PC-3 (cell line): ENCODE measurements around the gene OR10C1. TPM values are rescaled to one million over a fixed set of nuclear protein-coding genes. Genes with fewer than 3 reads are reported as not detected.

Experiments used
- ATAC-seq: fragments of 200-7000 bp; cut with Tn5 transposase; 2 replicates; pipeline ENCODE4 v1.9.1; 2020; ENCODE audit warnings: mild to moderate bottlenecking, moderate library complexity
- BruUV-seq: library from RNA; stranded (reverse); fragments of 400-500 nt; replicated peaks from 2 replicates; lab custom pipeline; 2021; lab: Mats Ljungman, UMichigan
- CTCF ChIA-PET: fragments of 300-600 bp; sonication (Branson Sonifier 250); formaldehyde crosslinking; loops from one replicate; lab custom pipeline; 2022; ENCODE audit warnings: antibody characterized with exemption; lab: Charles Lee
- POLR2A ChIA-PET: fragments of 300-600 bp; sonication (Branson Sonifier 250); formaldehyde crosslinking; loops from one replicate; lab custom pipeline; 2022; ENCODE audit warnings: antibody characterized with exemption; ENCODE audit not compliant: unreplicated experiment; lab: Charles Lee
- DNase-seq: peaks from one replicate; pipeline ENCODE4 v3.0.0-alpha.2; 2015
- H2AFZ ChIP-seq: fragments of 300-600 bp; sonication (generic); 2 replicates; pipeline ENCODE4 v1.6.0; 2016; ENCODE audit warnings: antibody characterized with exemption, low read length
- H3F3A ChIP-seq: fragments of 300-600 bp; sonication (generic); one replicate; pipeline ENCODE4 v1.6.0; 2017; ENCODE audit warnings: antibody characterized with exemption, low read length, control low read depth, mild to moderate bottlenecking; ENCODE audit not compliant: unreplicated experiment
- H3K27ac ChIP-seq: fragments of 300-600 bp; sonication (generic); 2 replicates; pipeline ENCODE4 v1.5.1; 2016; ENCODE audit warnings: mild to moderate bottlenecking, low read length
- H3K27me3 ChIP-seq: fragments of 300-600 bp; sonication (generic); 2 replicates; pipeline ENCODE4 v1.6.1; 2016; ENCODE audit warnings: low read length, mixed read lengths
- H3K36me3 ChIP-seq: fragments of 300-600 bp; sonication (generic); 2 replicates; pipeline ENCODE4 v1.6.1; 2016; ENCODE audit warnings: low read depth, mixed run types, low read length, mixed read lengths
- H3K4me1 ChIP-seq: fragments of 300-600 bp; sonication (generic); 2 replicates; pipeline ENCODE4 v1.5.1; 2016; ENCODE audit warnings: low read length; ENCODE audit not compliant: insufficient read depth
- H3K4me2 ChIP-seq: fragments of 300-600 bp; sonication (generic); 2 replicates; pipeline ENCODE4 v1.6.0; 2016; ENCODE audit warnings: low read length
- H3K4me3 ChIP-seq: fragments of 300-600 bp; sonication (generic); 2 replicates; pipeline ENCODE4 v1.5.1; 2016; ENCODE audit warnings: mild to moderate bottlenecking, low read length, mixed read lengths
- H3K79me2 ChIP-seq: fragments of 300-600 bp; sonication (generic); 2 replicates; pipeline ENCODE4 v1.6.1; 2017; ENCODE audit warnings: low read length, mixed read lengths
- H3K9ac ChIP-seq: fragments of 300-600 bp; sonication (generic); 2 replicates; pipeline ENCODE4 v1.6.0; 2016; ENCODE audit warnings: mild to moderate bottlenecking, low read length
- H3K9me2 ChIP-seq: fragments of 300-600 bp; sonication (generic); replicated peaks from 2 replicates; pipeline ENCODE4 v1.6.1; 2016; ENCODE audit warnings: mixed run types, low read length, mixed read lengths
- H3K9me3 ChIP-seq: fragments of 300-600 bp; sonication (generic); 2 replicates; pipeline ENCODE4 v1.6.1; 2016; ENCODE audit warnings: low read length, mixed read lengths
- H4K20me1 ChIP-seq: fragments of 300-600 bp; sonication (generic); 2 replicates; pipeline ENCODE4 v1.6.1; 2016; ENCODE audit warnings: low read length, mixed read lengths
- CTCF ChIP-seq: fragments of 300-600 bp; sonication (generic); conservative IDR thresholded peaks from 2 replicates; pipeline ENCODE4 v1.5.1; 2017; ENCODE audit warnings: antibody characterized with exemption, low read depth, mild to moderate bottlenecking, low read length
- EZH2 ChIP-seq: fragments of 300-600 bp; sonication (generic); IDR thresholded peaks from one replicate; pipeline ENCODE4 v1.6.1; 2017; ENCODE audit warnings: antibody characterized with exemption, mild to moderate bottlenecking, low read length; ENCODE audit not compliant: unreplicated experiment
- EZH2phosphoT487 ChIP-seq: fragments of 300-600 bp; sonication (generic); IDR thresholded peaks from 2 replicates; pipeline ENCODE4 v1.6.1; 2018; ENCODE audit warnings: mild to moderate bottlenecking, antibody characterized with exemption, low read length, borderline replicate concordance
- intact Hi-C: fragments of 100-400 bp; cut with micrococcal nuclease; formaldehyde crosslinking; loops from 2 replicates; pipeline ENCODE4 v1.9.0; 2023
- total RNA-seq: library from RNA; depleted of rRNA; stranded (reverse); fragments of >200 nt; gene quantifications from 2 replicates; pipeline ENCODE4 v1.2.3, GENCODE V29; 2014

OR10C1 gene
- total RNA-seq, 1 experiment from 2014 or later, result not detected

- Histone ChIP-seq H3K9me3 (no peaks in the 10 kb centered on the region), H2AFZ (no peak overlapping the region), H3K27me3 (peaks cover 33% of the 10 kb centered on the region), H4K20me1 (no peaks in the 10 kb centered on the region), H3K36me3 (no peaks in the 10 kb centered on the region), H3K9me2 (no peaks in the 10 kb centered on the region), H3K4me2 (no peak overlapping the region), H3F3A (no peaks in the 10 kb centered on the region), H3K79me2 (no peaks in the 10 kb centered on the region), H3K27ac (no peak overlapping the region), H3K4me3 (no peak overlapping the region), H3K4me1 (no peaks in the 10 kb centered on the region), H3K9ac (no peak overlapping the region)
- intact Hi-C loops, result no loop called here
- POLR2A ChIA-PET, result no interaction called here
- BruUV-seq, result no TSS peak
- CTCF ChIA-PET, result no interaction called here
- DNase-seq, result no peak
- TF ChIP-seq EZH2phosphoT487, result no peak
- ATAC-seq, result no peak
Observed at GRCh38 chr6:29419516-29419915, 19.6 kb upstream of the OR10C1 start.

- H3K4me2 ChIP-seq, result no peak overlapping the region
- CTCF ChIA-PET, result no interaction called here
- no peaks in the 10 kb centered on the region for H3K79me2 ChIP-seq
- POLR2A ChIA-PET, result no interaction called here
- H3K9me3 ChIP-seq, result no peaks in the 10 kb centered on the region
- no peaks in the 10 kb centered on the region for H3F3A ChIP-seq
- H2AFZ ChIP-seq, result no peak overlapping the region
- H4K20me1 ChIP-seq, result no peaks in the 10 kb centered on the region
- H3K27me3 ChIP-seq, result peaks cover 40% of the 10 kb centered on the region
- intact Hi-C loops, result no loop called here
- ATAC-seq (no peak), DNase-seq (no peak)
- H3K27ac ChIP-seq, result no peak overlapping the region
- H3K4me3 ChIP-seq, result no peak overlapping the region
- H3K9me2 ChIP-seq, result no peaks in the 10 kb centered on the region
- no peaks in the 10 kb centered on the region for H3K4me1 ChIP-seq
- H3K36me3 ChIP-seq, result no peaks in the 10 kb centered on the region
- BruUV-seq, result no TSS peak
- TF ChIP-seq EZH2phosphoT487, result no peak
- no peak for TF ChIP-seq EZH2
- no peak for TF ChIP-seq CTCF
- H3K9ac ChIP-seq, result no peak overlapping the region
Observed at GRCh38 chr6:29424168-29424567, 14.9 kb upstream of the OR10C1 start.

- TF ChIP-seq EZH2phosphoT487, result no peak
- no peak for TF ChIP-seq EZH2
- no peak for TF ChIP-seq CTCF
- CTCF ChIA-PET, result no interaction called here
- Histone ChIP-seq H3K79me2 (no peaks in the 10 kb centered on the region), H3K9ac (no peak overlapping the region), H3K4me2 (no peak overlapping the region), H4K20me1 (no peaks in the 10 kb centered on the region), H3K4me1 (no peaks in the 10 kb centered on the region), H3K9me3 (no peaks in the 10 kb centered on the region), H3K4me3 (no peak overlapping the region), H2AFZ (no peak overlapping the region), H3K27me3 (peaks cover 44% of the 10 kb centered on the region), H3K9me2 (no peaks in the 10 kb centered on the region), H3K27ac (no peak overlapping the region), H3K36me3 (no peaks in the 10 kb centered on the region), H3F3A (no peaks in the 10 kb centered on the region)
- no peak for DNase-seq
- ATAC-seq, result no peak
- POLR2A ChIA-PET, result no interaction called here
- no TSS peak for BruUV-seq
- intact Hi-C loops, result no loop called here
Observed at GRCh38 chr6:29424575-29424974, 14.5 kb upstream of the OR10C1 start.
